Activated CD8-positive, alpha-beta memory T cell treated with anti-CD3 and anti-CD28 coated beads, Interleukin-2, amount 50 U/mL, for 24 hours (primary cell): ENCODE results near the gene MIEN1.
"Not testable (repeated sequence)": the region's sequence is repeated elsewhere in the genome, so short reads cannot be mapped to it uniquely, and the experiment has no call there.

Source experiments
- DNase-seq: peaks from one replicate; pipeline ENCODE4 v3.0.0-alpha.2; 2020; ENCODE audit errors: extremely low read depth

Gene MIEN1, protein sequence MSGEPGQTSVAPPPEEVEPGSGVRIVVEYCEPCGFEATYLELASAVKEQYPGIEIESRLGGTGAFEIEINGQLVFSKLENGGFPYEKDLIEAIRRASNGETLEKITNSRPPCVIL

DNA sequence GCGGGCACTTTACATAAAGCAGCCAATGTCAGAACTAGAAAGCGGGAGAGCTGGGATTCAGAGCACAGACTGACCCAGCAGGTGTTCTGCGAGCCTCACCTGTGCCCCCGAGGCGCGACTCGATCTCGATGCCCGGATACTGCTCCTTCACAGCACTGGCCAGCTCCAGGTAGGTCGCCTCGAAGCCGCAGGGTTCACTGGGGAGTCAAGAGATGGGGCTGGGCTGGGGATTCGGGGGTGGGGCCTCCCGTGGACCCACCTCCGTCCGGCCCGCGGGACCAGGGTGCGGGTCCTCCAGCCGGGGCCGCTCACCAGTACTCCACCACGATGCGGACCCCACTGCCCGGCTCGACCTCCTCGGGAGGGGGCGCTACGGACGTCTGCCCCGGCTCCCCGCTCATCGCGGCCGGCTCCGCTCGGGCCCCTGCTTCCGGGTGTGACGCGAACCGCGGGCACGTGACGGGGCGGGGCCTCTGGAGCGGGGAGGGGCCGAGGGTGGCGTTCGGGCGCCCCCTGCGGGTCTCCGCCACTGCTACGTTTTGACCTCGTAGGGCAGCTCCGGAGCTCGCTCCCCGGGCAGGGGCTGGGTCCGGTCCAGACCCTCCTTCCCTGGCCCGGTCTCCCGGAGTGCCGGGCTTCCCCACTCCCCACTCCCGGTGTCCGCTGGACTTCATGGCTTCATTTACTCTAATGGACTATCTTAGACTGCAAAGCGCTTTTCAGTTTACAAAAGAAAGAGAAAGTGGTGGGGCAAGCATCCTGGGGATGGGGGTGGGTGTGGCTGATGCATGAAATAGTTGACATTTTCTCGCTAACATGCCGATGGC, at the start of gene MIEN1:
Gene MIEN1, minus strand, starts transcription at position 438 of the 827 bp plus-strand sequence. Its CDS starts 37 bp downstream, at position 401.
- peak; percentile 72 for DNase-seq

DNA sequence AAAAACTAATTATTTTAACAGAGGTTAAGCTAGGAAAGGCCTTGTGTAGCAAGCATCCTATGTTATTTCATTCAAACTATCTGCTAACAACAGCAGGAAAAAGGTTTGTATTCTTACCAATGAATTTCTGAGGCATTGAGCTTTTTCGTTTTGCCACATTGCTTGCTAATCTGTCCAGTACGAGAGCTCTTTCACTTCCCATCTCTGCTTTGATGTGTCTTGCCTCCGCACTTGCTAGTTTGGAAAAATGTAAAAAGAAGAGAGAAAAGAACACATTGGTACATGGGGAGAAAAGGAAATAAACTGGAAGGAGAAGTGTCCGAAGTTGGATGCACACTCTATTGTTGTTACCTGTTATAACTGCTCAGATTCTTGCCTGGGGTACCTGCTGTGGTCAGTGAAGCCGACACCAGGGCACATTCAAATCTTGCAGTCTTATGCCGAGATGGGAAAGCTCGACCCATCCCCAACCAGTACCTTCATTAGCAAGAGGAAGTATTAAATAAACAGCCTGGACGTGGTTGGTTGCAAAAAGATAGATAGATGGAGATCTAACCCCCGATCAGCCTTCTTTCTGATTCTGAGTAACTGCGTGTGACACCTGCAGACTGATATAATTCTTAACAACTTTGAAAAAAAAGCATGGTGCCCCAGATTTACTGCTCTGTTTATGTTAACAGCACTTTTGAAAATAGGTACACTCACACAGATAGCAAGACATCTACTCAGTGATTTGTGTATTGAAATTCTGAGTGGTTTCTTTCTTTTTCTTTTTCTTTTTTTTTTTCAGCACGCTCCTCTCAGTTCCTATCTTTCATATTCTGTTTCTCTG, 47.4 kb upstream of the MIEN1 start:
- DNase-seq: no peak

DNA sequence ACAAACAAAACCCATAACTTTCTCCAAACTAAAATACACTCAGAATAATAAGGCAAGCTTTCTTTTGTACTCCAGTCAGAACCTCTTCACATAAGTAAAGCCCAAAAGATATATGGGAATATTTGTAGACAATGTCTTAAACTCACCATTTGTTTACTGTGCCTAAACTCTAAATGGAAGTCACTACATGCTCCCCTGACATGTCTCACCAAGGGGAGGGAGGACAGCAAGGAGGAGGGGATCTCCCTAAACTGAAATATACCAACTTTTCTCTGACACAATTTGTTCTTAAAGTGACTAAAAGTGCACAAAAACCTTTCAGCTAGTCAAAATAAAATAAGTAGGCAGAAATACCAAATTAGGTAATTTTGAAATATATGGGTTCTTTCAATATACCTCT, 45.9 kb upstream of the MIEN1 start:
- DNase-seq: no peak

DNA sequence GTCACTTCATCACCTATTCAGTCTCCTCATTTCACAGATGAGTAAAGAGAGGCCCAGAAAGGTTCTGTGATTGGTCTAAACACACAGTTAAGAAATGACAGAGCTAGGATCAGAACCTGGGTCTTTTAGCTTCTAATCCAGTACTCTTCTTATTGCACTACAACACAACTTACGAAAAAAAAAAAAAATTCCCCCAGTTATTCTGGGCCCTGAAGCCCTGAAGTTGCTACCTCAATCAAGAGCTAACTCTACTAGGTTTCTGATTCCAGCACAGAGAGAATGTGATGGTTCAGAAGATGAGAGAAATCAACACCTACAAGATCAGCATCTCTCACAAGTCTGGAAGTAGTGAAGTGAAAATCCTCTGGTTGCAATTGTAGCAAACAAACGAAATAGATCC, 44.7 kb upstream of the MIEN1 start:
- no peak for DNase-seq

DNA sequence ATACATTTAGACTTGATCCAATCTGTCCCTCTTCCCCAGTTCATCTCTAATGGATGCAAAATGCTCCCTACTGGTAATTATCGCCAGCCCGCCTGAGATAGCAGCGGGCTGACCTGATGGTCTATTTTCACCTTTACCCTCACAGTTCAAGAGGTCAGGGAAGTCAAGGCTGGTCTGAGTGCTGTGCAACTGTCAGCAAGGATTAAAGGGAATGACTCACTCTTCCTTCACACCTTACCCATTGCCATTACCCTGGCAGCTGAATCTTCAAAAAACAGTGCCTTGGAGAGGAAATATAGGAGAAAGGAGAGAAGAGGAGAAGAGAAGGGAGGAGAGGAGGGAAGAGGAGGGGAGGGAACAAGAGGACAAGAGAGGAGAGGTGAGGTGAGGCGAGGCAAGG, 43.7 kb upstream of the MIEN1 start:
- no peak for DNase-seq

DNA sequence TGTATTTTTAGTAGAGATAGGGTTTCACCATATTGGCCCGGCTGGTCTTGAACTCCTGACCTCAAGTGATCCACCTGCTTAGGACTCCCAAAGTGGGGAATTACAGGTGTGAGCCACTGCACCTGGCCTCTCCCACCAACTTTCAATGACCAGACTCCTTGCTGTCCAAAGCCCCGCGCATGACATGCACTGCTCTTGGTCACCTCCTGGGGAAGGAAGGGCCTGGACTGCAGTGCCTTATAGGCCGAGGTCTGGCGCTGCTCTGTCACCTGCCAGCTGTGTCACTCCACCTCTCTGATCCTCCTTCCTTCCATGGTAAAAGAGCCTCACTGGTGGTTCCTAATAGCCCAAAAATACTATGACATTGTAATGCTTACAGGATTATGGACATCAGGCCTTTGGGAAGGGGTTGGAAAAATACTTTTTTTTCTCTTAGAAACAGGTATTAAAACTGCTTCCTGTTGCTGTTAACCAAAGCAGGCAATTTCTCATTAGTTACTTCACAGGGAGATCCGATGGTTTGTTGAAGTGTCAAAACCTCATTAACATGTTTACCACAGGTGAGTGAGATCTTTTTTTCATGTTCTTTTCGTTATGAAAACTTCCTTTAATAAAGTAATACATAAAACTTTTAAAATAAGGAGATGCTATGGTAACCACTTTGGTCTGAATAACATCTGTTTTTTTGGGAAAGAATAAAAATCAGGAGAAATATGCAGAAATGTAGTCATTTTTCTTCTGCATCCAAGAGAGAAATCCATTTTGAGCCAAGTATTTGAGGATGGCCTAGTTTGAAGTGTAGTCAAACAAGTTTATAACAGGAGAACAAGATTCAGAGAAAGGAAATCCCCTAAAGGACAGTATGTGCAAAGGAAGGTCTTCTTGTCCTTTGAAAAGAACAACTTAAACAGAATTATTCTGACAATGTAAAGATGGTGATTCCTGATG, 42.9 kb upstream of the MIEN1 start:
- no peak for DNase-seq

DNA sequence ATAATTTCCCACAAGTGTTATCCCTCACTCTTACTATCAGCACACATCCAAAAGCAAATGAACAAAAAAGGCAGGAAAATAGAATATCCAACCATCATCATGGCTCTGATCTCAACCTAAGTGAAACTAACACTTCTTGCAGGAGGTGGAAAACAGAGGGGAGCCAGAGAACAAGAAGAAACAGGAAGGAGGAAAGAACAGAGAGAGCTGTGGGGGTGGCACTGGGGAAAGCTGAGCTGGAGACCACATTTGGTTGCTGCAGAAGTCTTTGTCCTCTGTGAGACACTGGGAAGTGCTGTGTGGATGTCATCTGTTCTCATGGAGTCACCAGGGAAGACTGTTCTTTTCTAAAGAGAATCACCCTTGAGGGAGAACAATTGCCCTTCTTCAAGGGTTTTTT, 42.1 kb upstream of the MIEN1 start:
- no peak for DNase-seq

DNA sequence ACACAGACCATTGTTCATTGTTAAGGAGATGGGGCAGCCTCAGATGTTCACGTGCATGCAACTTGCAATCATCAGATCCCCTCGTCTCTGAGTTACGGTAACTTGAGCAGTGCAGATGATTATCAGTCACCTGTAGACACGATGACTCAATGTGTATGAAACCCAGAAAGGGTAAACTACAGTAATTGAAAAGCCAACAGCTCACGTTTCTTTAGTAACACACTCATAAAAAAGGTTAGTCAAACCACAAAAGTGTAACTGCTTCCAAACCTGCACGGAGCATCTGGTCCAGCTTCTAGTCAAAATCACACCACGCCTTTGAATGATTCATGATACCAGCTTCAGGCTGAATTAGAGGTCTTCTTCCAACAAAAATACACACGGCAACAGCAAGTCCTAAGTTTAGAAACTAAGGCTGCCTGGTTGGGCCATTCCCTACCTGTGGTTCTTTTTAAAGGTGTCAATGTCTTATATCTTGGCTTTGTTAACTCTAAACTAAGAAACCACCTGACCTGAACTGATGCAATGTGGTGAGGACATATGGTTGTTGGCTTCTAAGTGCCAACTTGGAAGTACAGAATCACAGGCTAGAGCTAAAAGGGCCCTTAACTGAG, 39.7 kb upstream of the MIEN1 start:
- no peak for DNase-seq

DNA sequence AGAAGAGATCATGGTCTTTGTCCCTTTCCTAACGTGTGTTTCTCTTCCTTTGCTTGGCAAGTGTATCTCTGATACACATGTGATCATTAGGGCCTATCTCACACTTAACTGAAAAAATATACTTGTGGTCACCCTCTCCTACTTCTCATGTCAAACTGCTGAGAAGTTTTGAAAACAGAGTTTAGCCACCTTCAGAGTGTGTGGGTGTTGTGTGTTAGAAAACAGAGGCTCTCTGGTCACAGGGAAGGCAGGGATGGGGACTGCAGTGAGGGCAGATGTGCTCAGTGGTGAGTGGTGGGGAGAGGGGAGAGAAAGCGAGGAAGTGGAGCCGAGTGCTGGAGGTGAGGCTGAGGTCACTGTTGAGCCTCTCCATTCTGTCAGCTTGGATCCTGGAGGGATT, 36.8 kb upstream of the MIEN1 start:
- no peak for DNase-seq

DNA sequence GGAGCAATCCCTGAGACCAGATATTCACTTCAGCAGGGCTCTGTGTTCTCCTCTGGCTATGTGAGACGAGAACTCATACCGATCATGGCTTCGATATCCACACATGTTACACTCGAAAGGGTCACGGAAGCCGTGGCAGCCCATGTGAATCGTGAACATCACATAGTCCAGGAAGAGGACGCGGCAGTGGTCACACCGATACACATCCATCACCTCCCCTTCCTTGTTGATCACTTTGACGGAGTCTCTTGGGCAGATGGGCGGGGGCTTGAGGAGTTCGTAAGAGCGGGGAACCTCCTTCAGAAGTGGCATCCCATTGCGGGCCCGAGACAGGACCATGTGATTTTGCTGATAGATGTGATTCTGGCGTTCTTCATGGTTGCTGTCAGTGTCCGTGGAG, 35.4 kb upstream of the MIEN1 start:
- DNase-seq: no peak

DNA sequence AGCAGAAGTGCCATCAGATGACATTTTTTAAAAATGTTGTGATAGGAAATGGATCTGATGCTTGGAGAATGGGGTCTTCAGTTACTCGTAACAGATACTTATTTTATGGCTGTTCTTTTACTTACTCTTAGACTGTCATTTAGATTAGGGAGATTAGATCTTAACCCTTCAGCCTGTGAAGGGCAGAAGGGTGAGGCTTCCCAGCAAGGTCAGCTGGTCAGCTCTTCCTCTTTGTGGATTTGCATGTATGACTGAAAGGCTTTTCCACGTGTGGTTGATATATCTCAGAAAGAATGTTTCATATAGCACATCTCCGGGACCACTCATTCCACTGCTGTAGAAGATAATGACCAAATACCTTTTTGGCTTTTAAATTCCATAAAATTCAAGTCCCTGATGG, 34.8 kb upstream of the MIEN1 start:
- DNase-seq: no peak

DNA sequence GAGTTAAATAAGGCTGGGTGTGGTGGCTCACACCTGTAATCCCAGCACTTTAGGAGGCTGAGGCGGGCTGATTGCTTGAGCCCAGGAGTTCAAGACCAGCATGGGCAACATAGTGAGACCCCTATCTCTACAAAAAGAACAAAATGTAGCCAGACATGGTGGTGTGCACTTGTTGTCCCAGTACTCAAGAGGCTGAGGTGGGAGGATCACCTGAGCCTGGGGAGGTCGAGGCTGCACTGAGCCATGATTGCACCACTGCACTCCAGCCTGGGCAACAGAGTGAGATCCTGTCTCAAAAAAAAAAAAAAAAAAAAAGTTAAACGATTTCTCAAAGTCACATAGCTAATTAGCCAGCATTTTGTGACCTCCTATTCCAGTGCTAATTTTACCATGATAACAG, 33.8 kb upstream of the MIEN1 start:
- not testable (repeated sequence) for DNase-seq

DNA sequence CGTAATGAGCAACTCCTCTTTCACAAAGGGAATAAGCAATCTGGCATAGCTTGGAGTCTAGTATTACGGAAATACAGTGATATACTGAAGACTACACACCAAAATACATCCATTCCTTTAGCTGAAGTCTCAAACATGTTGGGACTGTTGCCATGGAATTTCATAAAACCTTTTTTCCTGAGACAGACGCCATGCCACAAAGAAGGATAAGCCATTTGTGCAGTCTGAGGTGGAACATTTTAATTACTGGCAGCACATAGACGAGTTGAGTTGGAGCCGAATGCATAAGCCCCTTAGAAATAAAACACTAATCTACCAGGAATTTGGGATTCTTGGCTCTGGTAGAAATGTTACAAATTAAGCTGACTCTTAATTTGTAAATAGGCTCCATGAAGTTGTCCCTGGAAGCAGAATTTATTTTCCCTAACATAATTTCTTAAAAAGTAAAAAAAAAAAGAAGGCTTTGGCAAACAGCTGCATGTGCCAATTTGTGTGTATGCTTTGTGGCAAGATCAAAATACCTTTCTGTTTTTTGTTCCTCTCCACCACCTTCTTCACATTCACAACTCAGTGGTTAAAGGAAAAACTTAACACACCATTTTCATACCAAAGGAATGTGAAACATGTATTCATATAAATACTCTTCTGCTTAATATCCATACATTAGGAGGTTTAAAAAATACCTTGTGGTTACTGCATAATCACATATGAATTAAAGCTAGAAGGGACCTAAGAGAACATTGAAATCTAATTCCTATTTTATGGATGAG, 32.9 kb upstream of the MIEN1 start:
- DNase-seq: no peak

DNA sequence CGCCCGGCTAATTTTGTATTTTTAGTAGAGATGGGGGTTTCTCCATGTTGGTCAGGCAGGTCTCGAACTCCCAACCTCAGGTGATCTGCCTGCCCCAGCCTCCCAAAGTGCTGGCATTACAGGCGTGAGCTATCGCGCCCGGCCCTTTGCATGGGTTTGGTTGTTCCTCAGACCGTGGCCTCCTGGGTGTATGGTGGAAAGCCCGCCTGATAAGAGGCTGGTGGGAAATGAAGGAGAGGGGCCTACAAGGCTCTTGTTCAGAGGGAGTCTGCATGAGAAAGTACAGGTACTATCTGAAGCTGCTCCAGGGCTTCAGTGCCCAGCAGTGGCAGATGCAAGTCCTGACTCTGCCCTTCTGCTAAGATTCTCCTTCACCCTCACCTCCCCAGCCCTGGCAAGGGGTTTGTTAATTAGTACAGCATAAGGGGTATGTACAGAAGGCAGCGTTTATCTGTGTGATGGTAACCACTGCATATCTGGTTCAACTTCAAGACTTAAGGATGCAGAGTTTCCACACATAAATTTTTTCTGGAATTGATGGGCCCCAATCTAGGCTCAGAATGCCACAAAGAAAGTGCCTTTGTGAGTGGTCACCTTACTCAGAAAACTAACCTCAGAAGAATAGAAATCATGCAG, 31.6 kb upstream of the MIEN1 start:
- no peak for DNase-seq

DNA sequence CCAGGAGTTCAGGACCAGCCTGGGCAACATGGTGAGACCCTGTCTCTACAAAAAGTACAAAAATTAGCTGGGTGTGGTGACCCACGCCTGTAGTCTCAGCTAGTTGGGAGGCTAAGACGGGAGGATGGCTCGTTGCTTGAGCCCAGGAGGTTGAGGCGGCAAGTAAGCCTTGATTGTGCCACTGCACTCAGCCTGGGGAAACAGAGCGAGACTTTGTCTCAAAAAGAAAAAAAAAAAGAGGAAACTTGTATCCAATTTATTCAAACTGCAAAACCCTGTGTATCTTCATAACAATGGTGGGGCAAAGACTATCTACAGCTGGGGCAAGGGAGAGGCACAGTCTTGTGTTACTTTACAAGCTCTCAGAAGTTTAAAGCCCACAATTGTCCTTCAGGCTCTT, 28.9 kb upstream of the MIEN1 start:
- no peak for DNase-seq

DNA sequence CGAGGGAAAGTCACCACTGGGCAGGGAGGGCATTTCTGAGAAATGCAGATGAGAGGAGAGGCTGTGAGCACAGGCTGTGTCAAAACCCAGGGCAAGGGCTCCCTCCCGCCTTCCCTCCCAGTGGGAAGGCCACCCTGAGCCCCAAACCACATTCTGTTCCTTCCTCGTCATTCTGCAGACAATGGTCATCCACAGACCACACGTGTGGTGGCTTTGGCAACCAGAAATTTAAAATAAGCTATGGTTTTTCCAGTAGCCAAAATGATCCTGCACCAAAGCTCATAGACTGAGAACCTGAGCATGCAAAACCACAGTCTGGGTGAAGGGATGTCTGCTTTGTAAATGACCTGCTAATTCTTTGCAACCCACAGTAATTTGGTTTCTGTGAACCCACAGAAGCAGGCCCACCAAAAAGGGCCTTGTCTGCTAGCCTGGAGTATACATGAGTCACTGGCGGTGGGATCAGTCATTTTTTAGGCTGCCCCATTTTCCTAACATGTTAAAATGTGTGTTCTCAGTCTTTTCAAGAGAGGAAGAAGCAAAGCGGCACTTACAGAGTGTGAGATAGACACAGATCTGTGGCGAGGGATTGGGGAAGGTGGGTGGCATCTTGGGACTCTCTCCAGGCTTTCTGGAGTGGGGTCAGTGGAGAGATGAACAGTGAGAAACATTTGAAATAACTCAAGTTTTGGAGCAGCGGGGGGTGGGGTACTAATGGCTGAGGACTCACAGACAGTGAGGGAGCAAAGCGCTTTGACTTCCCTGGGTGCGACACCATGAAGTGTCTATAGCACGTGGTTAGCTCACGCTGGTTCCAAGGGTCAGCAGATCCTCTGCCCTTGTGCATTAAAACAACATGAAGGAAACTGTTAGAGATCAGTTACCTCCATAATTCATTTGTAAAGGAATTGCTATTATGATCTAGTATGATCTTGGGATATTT, 27.9 kb upstream of the MIEN1 start:
- DNase-seq: no peak

DNA sequence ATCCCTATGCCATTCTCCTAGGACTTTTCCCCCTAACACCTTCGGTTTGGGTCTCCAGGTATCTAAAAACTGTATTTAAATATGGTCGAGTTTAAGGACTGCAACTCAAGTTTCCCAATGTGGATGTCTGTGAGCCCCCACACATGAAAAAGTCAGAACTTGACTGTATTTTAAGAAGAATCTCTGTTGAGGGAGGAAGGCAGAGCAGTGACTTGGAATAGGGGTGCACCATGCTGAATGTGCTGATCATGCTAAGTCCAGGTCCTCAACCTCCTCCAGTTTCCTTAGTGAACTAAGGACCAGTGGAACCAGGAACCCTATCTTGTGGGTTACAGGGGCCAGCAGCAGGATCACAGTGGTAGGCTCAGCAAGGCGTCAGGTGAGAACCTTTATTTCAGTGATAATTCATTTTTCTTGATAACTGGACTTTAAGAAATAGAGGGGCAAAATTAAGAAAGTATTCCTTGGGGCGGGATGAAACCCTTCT, 26.9 kb upstream of the MIEN1 start:
- no peak for DNase-seq

DNA sequence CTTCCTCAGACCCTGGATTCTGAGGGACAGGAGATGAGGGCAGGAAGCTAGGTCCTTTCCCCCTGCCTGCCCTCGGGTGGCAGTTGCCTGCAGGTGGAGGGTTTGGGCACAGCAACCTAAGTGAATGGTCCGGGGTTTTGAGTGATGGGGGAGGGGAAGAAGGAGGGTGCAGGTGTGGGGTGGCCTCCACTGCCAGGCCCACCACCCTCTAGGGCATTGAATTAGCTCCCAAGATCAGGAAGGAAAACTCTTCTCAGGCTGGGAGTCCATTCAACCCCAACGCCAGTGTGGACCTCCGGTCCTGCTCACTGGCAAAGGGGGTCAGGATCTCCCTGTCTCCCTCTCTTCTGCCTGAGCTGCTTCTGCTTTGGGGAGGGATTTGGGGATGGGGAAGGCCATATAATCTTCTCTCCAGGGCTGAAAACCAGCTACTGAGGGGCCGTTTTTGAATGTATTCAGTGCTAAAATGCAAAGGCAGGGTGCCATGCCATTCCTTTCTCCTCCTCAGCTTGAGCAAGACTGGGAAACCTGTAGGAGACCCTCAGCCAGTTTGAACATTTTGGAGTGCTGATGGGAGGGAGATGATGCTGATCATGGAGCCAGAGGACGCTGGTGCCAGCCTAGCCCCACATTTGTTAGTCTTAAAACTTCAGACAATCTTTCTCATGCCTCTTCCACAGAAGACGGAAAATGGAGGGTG, 26.2 kb upstream of the MIEN1 start:
- DNase-seq: no peak
